ENCODE data around the gene EYS.
A peak's percentile ranks its signal among the peaks of the same experiment; 100 is the strongest.

GRCh38 chr6:63764318-63764916 lies 1942.6 kb downstream of the EYS start:
- TF ChIP-seq EP300 (IDR thresholded peaks at IDR 0.05; ENCODE audit: borderline replicate concordance in 1 of 2, low read depth in 2 of 2, low read length in 2 of 2) (no peak), CTCF (IDR thresholded peaks at IDR 0.05; ENCODE audit: control extremely low read depth in 1 of 3, insufficient read depth in 1 of 3, low read depth in 1 of 3, low read length in 3 of 3) (peak in 1 of 3 experiments; percentile 19; a peak in 1 of 4 replicates), USF2 (IDR thresholded peaks at IDR 0.05; ENCODE audit: low read length) (no peak), RAD21 (IDR thresholded peaks at IDR 0.05 in 1 of 2, conservative IDR thresholded peaks at IDR 0.05 in 1 of 2; ENCODE audit: low read depth in 2 of 2, low read length in 2 of 2) (peak in 1 of 2 experiments; percentile 50; a peak in 3 of 4 replicates), EZH2 (IDR thresholded peaks at IDR 0.05; ENCODE audit: low read depth, low read length, severe bottlenecking) (no peak), RFX5 (IDR thresholded peaks at IDR 0.05; ENCODE audit: borderline replicate concordance, low read depth, low read length) (no peak), SIN3A (conservative IDR thresholded peaks at IDR 0.05 in 1 of 2, IDR thresholded peaks at IDR 0.05 in 1 of 2; ENCODE audit: low read depth in 1 of 2, low read length in 2 of 2) (no peak), POLR2A (IDR thresholded peaks at IDR 0.05; ENCODE audit: control extremely low read depth in 1 of 2, low read depth in 2 of 2, low read length in 2 of 2) (no peak), GABPA (IDR thresholded peaks at IDR 0.05; ENCODE audit: borderline replicate concordance, insufficient read depth, low read length) (no peak)

All from H1 (cell line).